NT2/D1 (cell line): Measurements from ENCODE around the gene RALA.
"Not testable (repeated sequence)": the region's sequence is repeated elsewhere in the genome, so short reads cannot be mapped to it uniquely, and the experiment has no call there.

Experiments
- DNase-seq: peaks from one replicate; pipeline ENCODE4 v3.0.0-alpha.2; 2011; ENCODE audit warnings: low read depth, low spot score
- H3K27me3 ChIP-seq: 2 replicates; pipeline ENCODE4 v1.6.0; 2011; ENCODE audit warnings: mild to moderate bottlenecking; ENCODE audit not compliant: insufficient read length, insufficient read depth
- H3K36me3 ChIP-seq: 2 replicates; pipeline ENCODE4 v1.6.1; 2011; ENCODE audit warnings: mild to moderate bottlenecking, low read length, mixed read lengths; ENCODE audit not compliant: insufficient read depth, insufficient read length
- H3K4me1 ChIP-seq: 2 replicates; pipeline ENCODE4 v1.5.1; 2011; ENCODE audit not compliant: insufficient read depth, insufficient read length
- H3K4me3 ChIP-seq: 2 replicates; pipeline ENCODE4 v1.5.1; 2011; ENCODE audit warnings: low read depth; ENCODE audit not compliant: insufficient read length
- H3K9ac ChIP-seq: 2 replicates; pipeline ENCODE4 v1.6.0; 2011; ENCODE audit warnings: low read depth; ENCODE audit not compliant: insufficient read length
- H3K9me3 ChIP-seq: 2 replicates; pipeline ENCODE4 v1.5.1; 2011; ENCODE audit warnings: mild to moderate bottlenecking, low read length; ENCODE audit not compliant: insufficient read depth
- SUZ12 ChIP-seq: IDR thresholded peaks from 2 replicates; pipeline ENCODE4 v1.6.1; 2011; ENCODE audit not compliant: insufficient read length, insufficient read depth; ENCODE audit errors: extremely low read depth
- YY1 ChIP-seq: IDR thresholded peaks from 2 replicates; pipeline ENCODE4 v1.6.1; 2011; ENCODE audit not compliant: insufficient read length, insufficient read depth
- ZNF274 ChIP-seq: IDR thresholded peaks from 2 replicates; pipeline ENCODE4 v1.6.1; 2011; ENCODE audit warnings: mild to moderate bottlenecking, low read depth, low read length

RALA gene

GRCh38 chr7:39673868-39674267 lies 50.5 kb downstream of the RALA start:
- no peak for DNase-seq
- Histone ChIP-seq H3K9me3 (peaks cover 18% of the 10 kb centered on the region), H3K36me3 (peaks cover 2% of the 10 kb centered on the region), H3K27me3 (no peaks in the 10 kb centered on the region), H3K4me1 (no peaks in the 10 kb centered on the region), H3K4me3 (no peak overlapping the region), H3K9ac (no peak overlapping the region)
- no peak for TF ChIP-seq SUZ12
- no peak for TF ChIP-seq YY1
- TF ChIP-seq ZNF274, result no peak

- Histone ChIP-seq H3K9me3 (peaks cover 18% of the 10 kb centered on the region), H3K4me1 (no peaks in the 10 kb centered on the region), H3K4me3 (no peak overlapping the region), H3K36me3 (peaks cover 2% of the 10 kb centered on the region), H3K27me3 (no peaks in the 10 kb centered on the region), H3K9ac (no peak overlapping the region)
- no peak for TF ChIP-seq ZNF274
- no peak for TF ChIP-seq YY1
- no peak for TF ChIP-seq SUZ12
- no peak for DNase-seq
Observed at GRCh38 chr7:39674406-39674805, 51.0 kb downstream of the RALA start.

GRCh38 chr7:39676346-39676745 lies 53.0 kb downstream of the RALA start:
- Histone ChIP-seq H3K4me3 (no peak overlapping the region), H3K27me3 (no peaks in the 10 kb centered on the region), H3K4me1 (peaks cover 3% of the 10 kb centered on the region), H3K9me3 (peaks cover 18% of the 10 kb centered on the region), H3K9ac (no peak overlapping the region), H3K36me3 (peaks cover 2% of the 10 kb centered on the region)
- TF ChIP-seq ZNF274 (no peak), SUZ12 (no peak), YY1 (no peak)
- no peak for DNase-seq

- peaks cover 3% of the 10 kb centered on the region for H3K4me1 ChIP-seq
- peaks cover 18% of the 10 kb centered on the region for H3K9me3 ChIP-seq
- peaks cover 2% of the 10 kb centered on the region for H3K36me3 ChIP-seq
- no peak overlapping the region for H3K4me3 ChIP-seq
- no peak for DNase-seq
- no peak overlapping the region for H3K9ac ChIP-seq
- H3K27me3 ChIP-seq, result no peaks in the 10 kb centered on the region
- TF ChIP-seq ZNF274 (no peak), SUZ12 (no peak), YY1 (no peak)
Observed at GRCh38 chr7:39678930-39679709, 55.7 kb downstream of the RALA start.

GRCh38 chr7:39679874-39680273 lies 56.5 kb downstream of the RALA start:
- peaks cover 18% of the 10 kb centered on the region for H3K9me3 ChIP-seq
- H3K4me3 ChIP-seq, H3K36me3 ChIP-seq, H3K4me1 ChIP-seq, DNase-seq, H3K9ac ChIP-seq, H3K27me3 ChIP-seq: not testable (repeated sequence)

GRCh38 chr7:39681887-39682441 lies 58.6 kb downstream of the RALA start:
- Histone ChIP-seq H3K9me3 (peaks cover 2% of the 10 kb centered on the region), H3K36me3 (no peaks in the 10 kb centered on the region), H3K9ac (no peak overlapping the region), H3K4me1 (peaks cover 3% of the 10 kb centered on the region), H3K27me3 (no peaks in the 10 kb centered on the region), H3K4me3 (no peak overlapping the region)
- DNase-seq, result no peak
- TF ChIP-seq YY1 (no peak), ZNF274 (no peak), SUZ12 (no peak)

- no peak for TF ChIP-seq SUZ12
- TF ChIP-seq ZNF274, result no peak
- no peak for TF ChIP-seq YY1
- DNase-seq, result no peak
- Histone ChIP-seq H3K9me3 (no peaks in the 10 kb centered on the region), H3K4me1 (peaks cover 3% of the 10 kb centered on the region), H3K9ac (no peak overlapping the region), H3K4me3 (no peak overlapping the region), H3K27me3 (no peaks in the 10 kb centered on the region), H3K36me3 (peaks cover 10% of the 10 kb centered on the region)
Observed at GRCh38 chr7:39683216-39683845, 60.0 kb downstream of the RALA start.
